ENCODE data around the gene NCOA1. TPM values are rescaled to one million over a fixed set of nuclear protein-coding genes. Genes with fewer than 3 reads are reported as not detected.

NCOA1 gene
- total RNA-seq, 1 donor from 2014 or later = 3.4 TPM

- no peaks in the 10 kb centered on the region for H3K27me3 ChIP-seq (ENCODE audit: control insufficient read depth, insufficient read depth, low read length)
- no peaks in the 10 kb centered on the region for H3K36me3 ChIP-seq (ENCODE audit: control insufficient read depth, insufficient read depth, low read length)
- no peak for DNase-seq (ENCODE audit: low read depth)
- no peak for FAIRE-seq
- no peak for TF ChIP-seq CTCF (IDR thresholded peaks at IDR 0.05; ENCODE audit: insufficient read depth, low read length, severe bottlenecking)
- H3K4me3 ChIP-seq (ENCODE audit: low read depth, low read length) = no peak overlapping the region
Observed at GRCh38 chr2:24785671-24786321, 294.7 kb downstream of the NCOA1 start.

- Histone ChIP-seq H3K27me3 (ENCODE audit: control insufficient read depth, insufficient read depth, low read length) (no peaks in the 10 kb centered on the region), H3K36me3 (ENCODE audit: control insufficient read depth, insufficient read depth, low read length) (no peaks in the 10 kb centered on the region), H3K4me3 (ENCODE audit: low read depth, low read length) (no peak overlapping the region)
- FAIRE-seq (no peak), DNase-seq (ENCODE audit: low read depth) (no peak)
- no peak for TF ChIP-seq CTCF (IDR thresholded peaks at IDR 0.05; ENCODE audit: insufficient read depth, low read length, severe bottlenecking)
Observed at GRCh38 chr2:24787532-24787931, 296.5 kb downstream of the NCOA1 start.

GRCh38 chr2:24788816-24789215 lies 297.8 kb downstream of the NCOA1 start:
- H3K4me3 ChIP-seq (ENCODE audit: low read depth, low read length) = no peak overlapping the region
- H3K36me3 ChIP-seq (ENCODE audit: control insufficient read depth, insufficient read depth, low read length) = no peaks in the 10 kb centered on the region
- DNase-seq (ENCODE audit: low read depth) = no peak
- H3K27me3 ChIP-seq (ENCODE audit: control insufficient read depth, insufficient read depth, low read length) = no peaks in the 10 kb centered on the region
- TF ChIP-seq CTCF (IDR thresholded peaks at IDR 0.05; ENCODE audit: insufficient read depth, low read length, severe bottlenecking) = no peak
- no peak for FAIRE-seq

- no peaks in the 10 kb centered on the region for H3K27me3 ChIP-seq (ENCODE audit: control insufficient read depth, insufficient read depth, low read length)
- H3K4me3 ChIP-seq (ENCODE audit: low read depth, low read length) = no peak overlapping the region
- FAIRE-seq = no peak
- no peak for TF ChIP-seq CTCF (IDR thresholded peaks at IDR 0.05; ENCODE audit: insufficient read depth, low read length, severe bottlenecking)
- H3K36me3 ChIP-seq (ENCODE audit: control insufficient read depth, insufficient read depth, low read length) = no peaks in the 10 kb centered on the region
- DNase-seq (ENCODE audit: low read depth) = no peak
Observed at GRCh38 chr2:24791452-24791851, 300.4 kb downstream of the NCOA1 start.

GRCh38 chr2:24792542-24792873 lies 301.5 kb downstream of the NCOA1 start:
- no peaks in the 10 kb centered on the region for H3K36me3 ChIP-seq (ENCODE audit: control insufficient read depth, insufficient read depth, low read length)
- no peak for TF ChIP-seq CTCF (IDR thresholded peaks at IDR 0.05; ENCODE audit: insufficient read depth, low read length, severe bottlenecking)
- FAIRE-seq (no peak), DNase-seq (ENCODE audit: low read depth) (no peak)
- no peaks in the 10 kb centered on the region for H3K27me3 ChIP-seq (ENCODE audit: control insufficient read depth, insufficient read depth, low read length)
- H3K4me3 ChIP-seq (ENCODE audit: low read depth, low read length) = peak overlapping the region; percentile 74

Data from bronchial epithelial cell (primary cell).